ENCODE results near the gene NEFH. TPM values are rescaled to one million over a fixed set of nuclear protein-coding genes. Genes with fewer than 3 reads are reported as not detected.

NEFH gene
- total RNA-seq, 1 donor from 2014 or later, result 7.0 TPM

Other genes with a start within 250 kb of the NEFH start
- 46.0 and 48.0 TPM in 2 replicates for gene RHBDD3, start 212.2 kb upstream of the NEFH start, total RNA-seq
- gene EWSR1, start 211.9 kb upstream of the NEFH start, total RNA-seq, result 425 and 436 TPM in 2 replicates
- gene GAS2L1, start 173.6 kb upstream of the NEFH start, total RNA-seq, result 3.0 and 3.4 TPM in 2 replicates
- 0.46 and 0.52 TPM in 2 replicates for gene RASL10A, start 164.5 kb upstream of the NEFH start, total RNA-seq
- gene AP1B1, start 91.6 kb upstream of the NEFH start, total RNA-seq, result 73.4 and 76.4 TPM in 2 replicates
- gene RFPL1, start 41.6 kb upstream of the NEFH start, total RNA-seq, result not detected in 2 replicates
- 50.5 and 52.7 TPM in 2 replicates for gene THOC5, start 73.5 kb downstream of the NEFH start, total RNA-seq
- 54.9 and 56.6 TPM in 2 replicates for gene NIPSNAP1, start 100.9 kb downstream of the NEFH start, total RNA-seq
- gene NF2, start 123.4 kb downstream of the NEFH start, total RNA-seq, result 57.1 and 57.7 TPM in 2 replicates
- gene CABP7, start 239.8 kb downstream of the NEFH start, total RNA-seq, result 0.05 TPM in 1 of 2 replicates, not detected in the other

All from activated T-helper 2 cell treated with anti-CD3 and anti-CD28 coated beads, Interferon-gamma antibody, Interleukin-2, Interleukin-4, amounts not matched to agents 10 μg/mL and 5 μg/mL and 100 μg/mL, durations not matched to agents 14 hours and 24 hours and 36 hours (primary cell).